ENCODE measurements around the gene ADCY2. TPM values are rescaled to one million over a fixed set of nuclear protein-coding genes. Genes with fewer than 3 reads are reported as not detected.
A peak's percentile ranks its signal among the peaks of the same experiment; 100 is the strongest.

The ADCY2 gene
- total and polyA plus RNA-seq, 2 of the 13 experiments (the other 11 are each of a cell fraction or from before 2014, with no cell fraction given): not detected

- TF ChIP-seq ZNF598 (CRISPR knock-in tag; IDR thresholded peaks at IDR 0.05; ENCODE audit: borderline replicate concordance): 0 out of 2 replicates have a peak, but pooled peaks have one; percentile 2
- peak; percentile 52; the same call in 1 of the 2 replicates for TF ChIP-seq UBTF (CRISPR knock-in tag; IDR thresholded peaks at IDR 0.05)
- no peak for TF ChIP-seq NR2F2 (IDR thresholded peaks at IDR 0.05; ENCODE audit: borderline replicate concordance, low read depth)
- no peak for TF ChIP-seq ZNF207 (IDR thresholded peaks at IDR 0.05; ENCODE audit: borderline replicate concordance)
- 0 out of 2 replicates have a peak, but pooled peaks have one; percentile 46 for TF ChIP-seq ZNF766 (CRISPR knock-in tag; IDR thresholded peaks at IDR 0.05; ENCODE audit: borderline replicate concordance)
- TF ChIP-seq KDM5A (IDR thresholded peaks at IDR 0.05; ENCODE audit: borderline replicate concordance, low read length): no peak
- TF ChIP-seq PRMT3 (CRISPR knock-in tag; IDR thresholded peaks at IDR 0.05; ENCODE audit: borderline replicate concordance, low read depth): 0 out of 2 replicates have a peak, but pooled peaks have one; percentile 25
- TF ChIP-seq ZBTB42 (CRISPR knock-in tag; IDR thresholded peaks at IDR 0.05): 0 out of 2 replicates have a peak, but pooled peaks have one; percentile 3
- TF ChIP-seq AGO2 (optimal IDR thresholded peaks at IDR 0.05; ENCODE audit: low read depth, low read length): peak; percentile 52
- TF ChIP-seq ZBTB38 (CRISPR knock-in tag; IDR thresholded peaks at IDR 0.05): peak; percentile 7; the same call in 1 of the 2 replicates
- TF ChIP-seq ZNF407 (CRISPR knock-in tag; IDR thresholded peaks at IDR 0.05; ENCODE audit: not compliant biosample characterization): peak; percentile 9
These were observed 473.7 kb downstream of the ADCY2 start (continued) for GRCh38 chr5:7869474-7870136.
